NCI-H128 (cell line): ENCODE data around the gene NANOS3.
A peak's percentile ranks its signal among the peaks of the same experiment; 100 is the strongest.
"Not testable (repeated sequence)": the region's sequence is repeated elsewhere in the genome, so short reads cannot be mapped to it uniquely, and the experiment has no call there.

Experiments
- DNase-seq: peaks from one replicate; lab custom pipeline; 2025; ENCODE audit not compliant: unreplicated experiment; lab: John Stamatoyannopoulos, UW

The NANOS3 gene

DNA sequence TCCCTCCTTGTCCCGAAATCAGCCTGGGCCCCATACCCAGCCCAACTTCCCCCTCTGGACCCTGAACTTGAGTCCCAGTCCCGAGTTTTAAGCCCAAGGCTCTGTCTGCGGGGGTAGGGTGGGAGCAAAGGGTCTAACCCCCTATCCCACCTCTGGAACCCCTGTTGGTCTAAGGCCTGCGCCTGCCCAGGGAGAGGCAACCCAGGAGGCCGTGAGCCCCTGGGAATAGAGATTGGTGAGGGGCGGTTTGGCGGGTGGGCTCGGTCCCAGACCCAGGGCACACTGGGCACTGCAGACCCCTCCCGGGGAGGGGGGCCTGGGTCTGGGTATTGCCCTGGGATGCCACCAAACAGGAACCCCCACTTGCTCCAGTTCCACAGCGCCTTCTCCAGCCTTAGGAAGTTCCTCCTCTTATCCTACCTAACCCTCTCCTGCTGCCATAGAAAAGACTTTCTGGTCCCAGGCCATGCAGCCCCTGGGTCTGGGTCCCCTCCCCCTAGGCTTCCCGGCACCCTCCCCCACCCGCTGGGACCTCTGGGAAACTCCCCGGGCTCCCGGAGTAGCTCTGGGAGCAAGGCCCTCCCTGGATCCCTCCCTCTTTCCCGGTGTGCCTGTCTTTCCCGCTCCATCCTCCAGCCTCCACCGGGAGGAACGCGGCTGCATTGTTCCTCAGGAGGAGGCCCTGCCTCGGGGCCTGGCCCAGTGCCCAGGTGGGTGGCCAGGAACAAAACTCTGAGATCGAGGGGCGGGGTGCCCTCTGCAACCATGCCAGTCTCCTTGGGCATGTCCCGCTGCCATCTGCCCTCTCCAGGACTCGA is 33.6 kb upstream of the NANOS3 start:
- no peak for DNase-seq

DNA sequence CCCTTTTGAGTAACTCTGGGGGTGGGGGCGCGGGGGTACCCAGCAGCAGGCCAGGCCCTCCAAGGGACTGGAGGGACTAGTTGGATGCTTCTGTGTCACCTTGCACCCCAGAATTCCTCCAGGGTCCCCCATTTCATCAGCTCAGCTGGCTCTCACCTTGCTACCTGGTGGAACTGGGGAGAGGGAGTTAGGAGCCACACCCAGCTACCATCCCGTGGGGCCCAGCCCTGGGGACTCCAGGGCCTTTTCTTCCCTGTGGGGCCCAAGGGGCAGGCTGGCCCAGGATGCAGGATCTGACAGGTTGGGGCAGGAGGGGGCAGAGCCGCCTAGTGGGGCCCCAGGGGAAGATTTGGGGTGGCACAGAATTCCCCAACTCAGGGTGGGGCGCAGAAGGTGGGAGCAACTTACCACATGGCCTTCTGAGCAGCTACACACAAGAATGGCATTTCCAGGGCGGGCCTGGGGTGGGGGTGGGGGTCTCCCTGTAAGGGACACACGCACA is 32.8 kb upstream of the NANOS3 start:
- no peak for DNase-seq

DNA sequence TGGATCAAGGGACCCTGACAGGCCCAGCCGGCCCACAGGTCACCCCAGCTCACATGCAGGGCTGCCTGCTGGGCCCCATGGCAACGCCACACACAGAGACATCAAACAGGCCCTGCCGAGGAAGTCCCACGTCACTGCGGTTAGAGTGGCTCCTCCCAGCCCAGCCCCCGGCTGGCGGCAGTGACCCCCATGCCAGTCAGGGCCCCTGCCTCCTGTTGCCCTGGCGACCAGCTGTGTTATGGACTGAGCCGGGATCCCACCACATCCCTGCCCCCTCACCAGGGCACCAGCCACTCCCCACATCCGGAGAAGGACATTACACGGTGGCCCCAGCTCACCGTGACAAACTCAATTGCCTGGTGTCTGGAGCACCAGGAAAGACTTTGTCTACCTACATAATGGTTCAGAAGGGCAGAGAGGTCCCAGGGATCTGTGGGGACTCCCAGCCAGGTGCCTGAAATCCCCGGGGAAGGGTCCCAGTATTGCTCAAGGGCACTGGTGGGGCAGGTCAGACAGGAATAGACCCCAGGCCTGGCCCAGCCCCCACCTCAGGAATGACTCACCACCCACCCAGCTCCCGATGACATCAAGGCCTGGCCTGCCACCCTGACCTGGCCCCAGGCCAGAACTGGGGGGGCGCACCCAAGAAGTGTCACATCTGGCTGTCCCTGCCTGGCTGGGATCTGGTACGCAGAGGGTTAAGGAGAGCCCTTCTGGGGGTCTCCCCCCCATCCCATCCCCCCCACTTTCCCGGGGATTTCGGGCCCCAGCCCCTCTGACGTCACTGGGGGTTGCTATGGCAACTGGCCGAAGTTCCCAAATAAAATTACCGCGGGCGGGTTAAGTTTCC is 30.2 kb upstream of the NANOS3 start:
- DNase-seq: peak; percentile 66

DNA sequence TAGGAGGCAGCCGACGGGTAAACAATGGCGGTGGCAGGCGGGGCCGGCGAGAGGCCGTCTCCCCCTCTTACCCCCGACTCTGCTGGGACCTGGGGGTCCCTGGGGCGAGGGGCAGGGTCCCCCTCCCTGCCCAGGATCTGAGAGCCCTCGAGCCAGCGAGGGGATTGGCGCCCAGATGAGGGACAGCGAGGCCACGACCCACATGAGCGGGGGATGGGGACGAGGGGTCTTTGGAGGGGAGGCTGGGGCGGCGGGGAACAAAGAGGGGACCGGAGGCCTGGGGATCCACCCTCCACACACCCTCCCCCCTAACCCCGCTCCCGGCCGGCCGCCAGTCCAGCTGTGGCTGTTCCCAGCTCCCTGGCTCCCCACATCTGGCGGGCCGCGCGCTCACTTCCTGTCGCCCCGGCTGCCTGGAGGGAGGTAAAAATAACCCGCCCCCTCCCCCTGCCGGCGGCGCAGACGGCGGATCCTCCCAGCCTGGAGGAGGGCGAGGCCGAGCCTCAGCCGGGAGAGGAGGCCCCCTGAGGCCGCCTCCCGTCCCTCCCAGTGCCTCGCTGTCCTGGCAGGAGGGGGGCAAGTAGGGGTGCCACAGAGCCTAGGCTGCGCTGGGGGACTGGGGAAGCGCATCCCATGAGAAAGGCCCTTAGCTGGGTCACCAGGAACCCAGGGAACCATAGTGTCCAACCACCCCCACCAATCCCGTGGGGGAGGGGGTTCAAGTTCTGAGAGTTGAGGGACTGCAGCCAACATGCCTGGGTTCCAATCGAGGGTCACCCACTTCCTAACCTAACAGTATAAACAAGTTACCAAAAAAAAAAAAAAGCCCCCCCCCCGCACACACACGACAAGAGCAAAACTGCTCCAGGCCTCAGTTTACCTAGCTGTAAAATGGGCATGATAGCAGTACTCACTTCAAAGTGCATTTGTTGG is 29.3 kb upstream of the NANOS3 start:
- DNase-seq: peak; percentile 69

DNA sequence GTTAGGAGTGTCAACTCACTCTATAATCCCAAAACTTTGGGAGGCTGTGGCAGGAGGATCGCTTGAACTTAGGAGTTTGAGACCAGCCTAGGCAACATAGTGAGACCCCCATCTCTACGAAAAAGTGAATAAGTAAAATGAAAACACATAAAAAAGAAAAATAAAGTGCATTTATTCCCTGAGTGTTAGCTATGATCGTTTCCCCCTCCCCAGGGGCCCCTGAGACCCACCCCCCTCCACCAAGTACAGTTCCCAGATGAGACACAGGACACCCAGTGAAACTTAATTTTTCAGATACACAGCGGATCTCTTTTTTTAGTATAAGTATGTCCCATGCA is 28.6 kb upstream of the NANOS3 start:
- DNase-seq: no peak

DNA sequence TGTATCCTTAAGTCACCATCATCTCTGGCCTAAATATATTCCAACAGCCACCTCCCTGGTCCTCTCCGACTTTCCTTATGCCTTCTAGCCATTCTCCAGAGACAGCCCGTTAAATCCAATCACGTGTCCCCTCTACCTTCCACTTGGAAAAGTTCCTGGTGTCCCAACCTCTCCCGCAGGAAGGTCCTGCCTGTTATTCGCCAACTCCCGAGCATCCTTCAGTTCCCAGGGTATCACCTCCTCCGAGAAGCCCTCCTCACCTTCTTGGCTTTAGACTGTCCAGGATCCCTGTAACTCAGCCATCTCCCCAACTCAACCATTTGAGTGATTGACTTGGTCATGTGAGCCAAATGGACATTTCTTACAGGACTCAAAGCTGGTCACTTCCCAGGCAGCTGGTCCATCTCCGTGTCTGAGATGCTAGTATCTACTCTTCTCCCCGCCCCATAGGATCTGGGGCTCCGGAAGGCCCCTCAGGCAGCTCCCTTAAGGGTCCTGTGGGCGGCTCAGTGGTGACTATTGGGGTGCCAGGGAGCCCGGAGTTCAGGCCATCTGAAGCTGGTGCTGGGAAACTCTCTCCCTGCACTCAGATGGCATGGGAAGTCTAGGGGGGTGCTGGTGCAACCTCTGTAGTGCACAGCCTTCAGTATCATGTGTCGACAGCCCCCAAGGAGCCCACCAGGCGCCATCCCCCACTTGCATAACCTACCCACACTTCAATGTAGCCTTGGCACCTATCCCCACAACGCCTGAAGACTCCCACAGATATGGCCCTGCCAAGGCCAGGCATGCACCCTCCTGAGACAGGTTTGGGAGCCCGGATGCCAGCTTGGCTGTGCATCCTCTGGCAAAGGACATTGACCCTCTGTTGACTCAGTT is 27.9 kb upstream of the NANOS3 start:
- no peak for DNase-seq

DNA sequence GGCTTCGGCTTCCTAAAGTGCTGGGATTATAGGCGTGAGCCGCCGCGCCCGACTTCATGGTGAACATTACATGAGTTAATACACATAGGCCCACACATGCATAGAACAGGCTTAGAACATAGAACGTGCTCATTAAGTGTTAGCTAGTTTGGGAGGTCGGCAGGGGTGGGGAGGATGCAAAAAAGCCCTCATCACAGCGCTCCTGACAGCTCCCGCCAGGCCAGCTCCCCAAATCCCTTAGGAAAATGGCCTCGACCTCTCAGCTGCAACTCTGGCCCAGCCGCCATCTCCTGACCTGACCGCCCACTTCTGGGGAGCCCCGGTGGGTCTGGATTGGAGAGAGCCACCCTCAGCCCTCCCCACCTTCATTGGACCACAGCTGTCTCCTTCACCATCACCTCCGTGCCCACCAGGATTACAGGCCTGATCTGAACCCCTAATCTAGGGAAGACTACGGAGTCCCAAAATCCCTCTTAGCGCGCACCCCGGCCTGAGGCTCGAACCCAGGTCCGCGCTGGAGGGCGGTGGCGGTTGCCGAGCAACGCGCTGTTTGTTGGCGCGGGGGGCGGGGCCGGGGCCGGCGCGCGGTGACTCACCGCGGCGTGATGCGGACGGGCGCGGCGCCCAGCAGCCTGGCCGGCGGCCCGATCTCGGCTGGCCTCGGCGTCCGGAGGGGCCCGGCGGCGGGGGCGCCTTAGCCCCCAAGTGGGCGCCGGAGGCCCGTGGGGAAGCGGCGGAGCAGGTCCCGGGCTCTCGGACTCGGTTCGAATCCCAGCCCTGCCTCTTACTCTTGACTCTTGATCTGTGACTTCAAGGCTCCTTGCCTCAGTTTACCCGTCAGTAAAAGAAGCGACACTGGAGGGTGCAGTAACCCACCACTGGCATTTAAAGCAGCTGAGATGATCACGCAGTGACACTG is 26.7 kb upstream of the NANOS3 start:
- peak; percentile 14 for DNase-seq

DNA sequence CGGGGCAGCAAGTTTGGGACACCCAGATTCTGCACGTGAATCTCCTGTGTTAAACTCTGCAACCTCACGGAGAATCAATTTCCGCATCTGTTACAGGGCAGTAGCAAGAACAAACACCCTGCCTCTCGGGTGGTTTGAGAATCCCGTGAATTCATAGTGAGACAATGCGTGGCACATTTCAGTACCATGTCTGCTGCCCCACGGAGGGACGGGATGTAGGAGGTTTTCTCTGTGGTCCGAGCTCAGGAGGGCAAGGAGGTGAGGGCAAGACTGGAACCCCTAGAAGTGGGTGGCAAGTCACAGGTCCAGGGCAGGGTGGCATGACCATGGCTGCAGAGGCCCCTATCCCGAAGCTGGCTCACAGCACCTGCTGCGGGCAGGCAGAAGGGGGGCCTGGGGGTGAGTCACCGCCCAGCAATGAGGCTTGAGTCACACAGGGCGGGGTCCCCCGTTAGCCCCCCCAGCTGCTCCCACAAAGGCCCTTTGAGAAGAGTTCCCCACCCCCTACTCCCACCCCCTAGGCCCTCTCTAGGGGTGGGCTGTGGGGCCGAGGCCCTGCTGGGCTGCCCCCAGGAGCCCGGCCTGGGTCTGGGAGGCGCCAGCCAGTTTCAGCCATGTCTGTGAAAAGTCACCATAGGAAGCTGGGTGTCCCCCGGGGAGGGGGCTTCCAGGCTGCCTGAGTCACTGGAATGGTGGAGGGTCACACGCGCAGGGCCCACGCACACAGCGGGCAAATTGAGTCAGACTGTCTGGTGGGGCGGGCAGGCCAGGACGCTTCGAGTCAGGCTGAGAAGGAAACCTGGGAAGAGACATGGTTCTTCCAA is 25.8 kb upstream of the NANOS3 start:
- DNase-seq: no peak

DNA sequence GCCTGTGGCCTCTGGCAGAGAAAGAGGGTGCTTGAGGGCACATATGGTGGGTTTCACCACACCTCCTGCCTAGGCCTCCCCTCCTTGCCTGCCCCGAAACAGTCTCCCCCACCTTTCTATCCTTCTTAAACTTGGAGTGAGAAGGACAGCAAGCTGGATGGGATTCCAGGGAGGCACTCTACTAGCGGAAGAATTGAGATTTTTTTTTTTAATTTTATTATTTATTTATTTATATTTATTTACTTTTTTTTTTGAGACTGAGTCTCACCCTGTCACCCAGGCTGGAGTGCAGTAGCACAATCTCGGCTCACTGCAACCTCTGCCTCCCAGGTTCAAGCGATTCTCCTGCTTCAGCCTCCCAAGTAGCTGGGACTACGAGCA is 25.2 kb upstream of the NANOS3 start:
- not testable (repeated sequence) for DNase-seq

DNA sequence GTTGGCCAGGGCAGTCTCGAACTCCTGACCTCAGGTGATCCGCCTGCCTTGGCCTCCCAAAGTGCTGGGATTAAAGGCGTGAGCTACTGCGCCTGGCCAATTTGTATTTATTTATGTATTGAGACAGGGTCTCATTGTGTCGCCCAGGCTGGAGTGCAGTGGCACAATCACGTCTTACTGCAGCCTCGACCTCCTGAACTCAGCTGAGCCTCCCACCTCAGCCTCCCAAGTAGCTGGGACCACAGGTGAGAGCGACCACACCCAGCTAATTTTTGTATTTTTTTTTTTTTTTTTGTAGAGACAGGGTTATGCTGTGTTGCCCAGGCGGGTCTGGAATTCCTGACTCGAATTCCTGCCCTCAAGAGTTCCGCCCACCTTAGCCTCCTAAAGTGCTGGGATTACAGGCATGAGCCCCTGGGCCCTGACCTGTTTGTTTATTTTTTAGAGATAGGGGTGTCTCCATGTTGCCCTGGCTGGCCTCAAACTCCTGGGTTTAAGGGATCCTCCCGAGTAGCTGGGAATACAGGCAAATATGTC is 24.7 kb upstream of the NANOS3 start:
- not testable (repeated sequence) for DNase-seq

DNA sequence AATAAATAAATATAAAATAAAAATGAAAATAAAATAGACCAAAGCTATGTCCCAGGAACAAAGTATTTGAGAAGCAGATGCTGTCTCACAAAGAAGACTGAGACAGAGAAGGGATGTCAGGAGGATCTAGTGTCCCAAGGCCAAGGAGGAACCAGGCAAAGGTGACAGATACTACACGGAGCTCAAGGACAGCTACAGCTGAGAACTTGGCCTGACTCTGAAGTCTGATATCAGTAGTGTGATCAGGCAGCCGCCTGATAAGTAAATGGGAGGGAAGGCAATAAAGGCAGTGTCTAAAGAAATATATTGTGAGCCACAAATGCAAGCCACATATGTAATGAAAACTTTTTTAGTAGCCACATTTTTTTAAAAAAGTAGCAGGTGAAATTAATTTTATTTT is 20.4 kb upstream of the NANOS3 start:
- DNase-seq: no peak

DNA sequence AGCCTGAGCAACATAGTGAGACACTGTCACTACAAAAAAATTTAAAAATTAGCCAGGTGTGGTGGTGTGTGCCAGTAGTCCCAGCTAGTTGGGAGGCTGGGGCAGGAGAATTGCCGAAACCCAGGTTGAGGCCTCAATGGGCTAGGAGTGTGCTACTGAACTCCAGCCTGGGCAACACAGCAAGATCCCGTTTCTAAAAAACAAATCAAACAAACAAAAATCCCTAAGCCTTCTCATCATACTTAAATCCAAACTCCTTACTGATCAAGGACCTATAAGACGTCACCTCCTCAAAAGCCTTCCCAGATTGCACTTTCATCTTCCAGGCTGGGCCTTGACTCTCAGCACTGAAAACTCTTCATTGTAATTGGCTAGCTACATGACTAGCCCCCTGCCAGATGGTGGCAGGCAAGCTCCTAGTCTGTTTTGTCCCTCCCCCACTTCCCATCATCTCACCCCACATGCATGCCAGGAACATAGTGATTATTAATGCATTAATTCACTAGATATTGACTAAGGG is 17.5 kb upstream of the NANOS3 start:
- DNase-seq: no peak

DNA sequence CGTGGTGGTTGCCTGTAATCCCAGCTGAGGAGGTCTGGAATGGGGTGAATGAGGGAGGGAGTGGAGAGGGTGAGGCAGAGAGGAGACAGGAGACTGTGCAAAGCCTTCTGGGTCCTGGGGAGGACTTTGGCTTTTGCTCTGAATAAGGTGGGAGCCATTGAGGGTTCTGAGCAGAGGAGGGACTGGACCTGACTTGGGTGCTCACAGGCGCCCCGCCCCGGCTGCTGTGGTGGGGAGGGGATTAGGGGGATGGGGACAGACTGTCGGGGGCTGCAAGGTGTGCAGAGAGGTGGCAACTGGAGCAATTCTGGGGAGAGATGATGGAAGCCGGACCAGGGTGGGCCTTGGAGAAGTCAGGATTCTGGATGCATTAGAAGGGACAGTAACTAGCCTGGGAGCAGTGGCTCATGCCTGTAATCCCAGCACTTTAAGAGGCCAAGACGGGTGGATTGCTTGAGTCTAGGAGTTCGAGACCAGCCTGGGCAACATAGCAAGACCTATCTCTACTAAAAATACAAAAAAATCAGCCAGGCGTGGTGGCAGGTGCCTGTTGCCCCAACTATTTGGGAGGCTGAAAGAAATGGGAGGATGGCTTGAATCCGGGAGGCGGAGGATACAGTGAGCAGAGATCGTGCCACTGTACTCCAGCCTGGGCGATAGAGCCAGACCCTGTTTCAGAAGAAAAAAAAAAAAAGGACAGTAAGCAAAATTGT is 16.1 kb upstream of the NANOS3 start:
- DNase-seq: no peak

DNA sequence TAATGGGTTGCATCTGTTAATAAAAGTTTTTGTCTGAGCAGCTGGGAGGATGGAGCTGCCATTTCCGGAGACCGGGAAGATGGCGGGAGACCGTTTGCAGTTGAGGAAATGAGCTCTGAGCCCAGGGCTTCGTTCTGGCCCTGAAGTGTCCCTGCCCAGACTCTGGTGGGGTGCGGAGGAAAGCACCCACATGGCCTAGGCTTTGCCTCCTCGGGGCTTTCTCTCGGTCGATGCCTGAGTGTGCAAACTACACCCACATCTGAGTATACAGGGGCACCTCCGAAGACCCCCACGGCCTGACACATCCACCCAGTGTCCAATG is 15.6 kb upstream of the NANOS3 start:
- no peak for DNase-seq

DNA sequence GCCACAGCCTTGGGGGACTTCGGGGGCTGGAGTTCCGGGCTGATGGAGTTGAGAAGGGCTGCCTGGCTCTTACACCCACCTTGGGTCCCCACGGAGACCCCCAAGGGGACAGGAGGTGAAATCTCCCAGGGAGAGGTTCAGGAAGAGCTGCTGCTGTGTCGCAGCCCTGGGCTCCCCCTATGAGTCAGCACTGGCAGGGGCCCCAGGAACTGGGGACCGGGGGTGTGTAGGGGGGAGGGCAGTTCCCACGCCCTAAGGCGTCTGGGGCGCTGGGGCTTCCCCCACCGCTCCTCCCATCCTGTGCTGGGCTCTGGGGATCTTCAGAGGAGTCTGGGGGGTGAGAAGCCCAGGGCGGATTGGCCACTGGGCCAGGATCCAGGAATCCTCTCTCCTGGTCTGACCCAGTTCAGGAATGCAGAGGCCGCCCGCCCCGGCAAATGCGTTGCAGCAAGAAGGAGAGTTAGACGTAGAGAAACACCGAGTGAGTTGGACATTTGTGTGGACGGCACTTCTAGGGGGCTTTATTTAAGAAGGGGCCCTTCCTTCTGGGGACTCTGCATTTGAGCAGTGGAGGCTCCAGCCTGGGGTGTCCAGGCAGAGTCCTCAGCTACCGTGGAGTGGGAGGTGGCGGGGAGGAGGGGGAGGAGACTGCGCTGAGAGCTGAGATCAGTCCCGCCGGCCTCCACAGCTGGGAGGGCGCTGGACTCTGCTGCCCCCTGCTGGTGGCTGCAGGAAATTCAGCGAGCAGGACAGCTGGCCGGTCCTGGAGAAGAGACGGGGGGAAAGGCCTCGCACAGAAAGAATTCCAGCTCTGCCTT is 15.0 kb upstream of the NANOS3 start:
- DNase-seq: peak; percentile 55

DNA sequence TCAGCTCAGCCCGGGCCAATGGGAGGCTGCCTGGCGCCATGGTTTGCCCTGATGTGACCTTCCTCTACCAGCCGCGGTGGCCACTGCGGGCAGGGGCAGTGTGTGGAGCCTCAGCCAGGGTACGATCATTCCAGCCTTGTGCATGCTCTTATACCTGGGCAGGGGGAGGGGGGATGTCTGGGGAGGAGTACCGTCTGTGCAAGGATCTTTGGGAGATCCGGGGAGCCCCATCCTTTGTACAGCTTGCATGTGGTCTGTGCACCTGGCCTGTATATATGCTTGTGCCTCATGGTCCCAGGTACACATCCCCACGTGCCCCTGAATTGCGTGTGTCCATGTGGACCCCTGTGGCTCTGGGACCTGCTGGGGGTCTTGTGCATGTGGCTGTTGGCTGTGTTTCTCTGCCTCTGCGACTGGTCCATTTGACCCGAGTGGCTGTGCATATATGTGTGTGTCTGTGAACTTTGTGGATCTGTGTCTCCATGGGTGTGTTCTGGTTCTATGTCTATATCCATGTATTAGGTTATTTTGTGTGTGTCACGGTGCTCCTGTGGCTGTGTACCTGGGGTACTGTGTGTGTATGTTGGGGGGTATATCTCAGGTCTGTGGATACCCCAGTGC is 12.8 kb upstream of the NANOS3 start:
- no peak for DNase-seq
